ENCODE results near the gene ABTB1.

ABTB1 gene

DNA sequence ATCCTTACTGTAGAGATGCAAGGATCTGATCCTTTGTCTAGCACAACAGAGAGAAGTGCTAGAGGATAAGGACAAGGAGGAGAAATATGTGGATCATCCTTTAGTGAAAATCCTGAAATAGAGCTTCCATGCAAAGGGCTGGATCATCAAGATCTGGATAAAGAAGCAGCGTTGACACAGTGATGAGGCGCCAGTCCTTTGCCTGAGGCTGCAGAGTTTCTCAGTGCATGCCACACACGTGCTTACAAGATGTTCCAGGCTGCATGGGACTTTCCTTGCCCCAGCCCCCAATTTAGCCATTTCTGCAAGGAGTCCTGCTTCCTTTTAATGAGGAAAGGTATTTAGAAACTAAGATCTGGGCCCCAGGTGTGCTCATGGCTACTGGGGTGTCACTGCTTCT, 7.2 kb upstream of the ABTB1 start:
- no peak overlapping the region for H3K27ac ChIP-seq (ENCODE audit: low read length, poor library complexity, severe bottlenecking)
- no peak overlapping the region for H3K4ac ChIP-seq (ENCODE audit: low read depth in 1 of 2, low read length in 2 of 2)
- no peak overlapping the region for H2BK15ac ChIP-seq (ENCODE audit: low read depth, poor library complexity, severe bottlenecking)
- H4K8ac ChIP-seq (ENCODE audit: low read length), result no peak overlapping the region
- H3K14ac ChIP-seq (ENCODE audit: low read length in 2 of 2), result no peak overlapping the region
- H4K91ac ChIP-seq (ENCODE audit: low read length), result no peak overlapping the region
- no peak overlapping the region for H2AK5ac ChIP-seq (ENCODE audit: low read length, severe bottlenecking)
- H3K4me3 ChIP-seq (ENCODE audit: insufficient read depth in 1 of 2, low read depth in 1 of 2, low read length in 2 of 2), result no peak overlapping the region
- H3K9ac ChIP-seq (ENCODE audit: low read length), result no peak overlapping the region
- no peak overlapping the region for H2BK120ac ChIP-seq (ENCODE audit: low read depth, low read length)
- no peaks in the 10 kb centered on the region for H3K36me3 ChIP-seq (ENCODE audit: control insufficient read depth in 1 of 2, insufficient read depth in 2 of 2, low read depth in 1 of 2, low read length in 2 of 2)
- H2BK12ac ChIP-seq (ENCODE audit: low read length in 2 of 2), result no peak overlapping the region
- no peaks in the 10 kb centered on the region for H3K79me1 ChIP-seq (replicated peaks; ENCODE audit: low read length, poor library complexity, severe bottlenecking)
- no peak overlapping the region for H3K23ac ChIP-seq (ENCODE audit: low read length in 2 of 2)
- H2AFZ ChIP-seq (ENCODE audit: low read depth, low read length), result no peak overlapping the region
- no peaks in the 10 kb centered on the region for H3K4me1 ChIP-seq (ENCODE audit: control insufficient read depth, insufficient read depth, low read depth, low read length)
- no peaks in the 10 kb centered on the region for H3K9me3 ChIP-seq (ENCODE audit: control insufficient read depth, low read length)
- DNase-seq, result no peak
- no peaks in the 10 kb centered on the region for H3K27me3 ChIP-seq (ENCODE audit: control insufficient read depth in 1 of 2, insufficient read depth in 1 of 2, low read length in 2 of 2)
- no peak overlapping the region for H3K18ac ChIP-seq (ENCODE audit: low read depth in 1 of 2, low read length in 2 of 2)
- no peak overlapping the region for H2BK5ac ChIP-seq (ENCODE audit: low read depth, low read length, poor library complexity, severe bottlenecking)
- no peak overlapping the region for H3K4me2 ChIP-seq (ENCODE audit: low read length, poor library complexity, severe bottlenecking)
- WGBS, result 92% methylated on average over 2 of the region's 3 CpGs

DNA sequence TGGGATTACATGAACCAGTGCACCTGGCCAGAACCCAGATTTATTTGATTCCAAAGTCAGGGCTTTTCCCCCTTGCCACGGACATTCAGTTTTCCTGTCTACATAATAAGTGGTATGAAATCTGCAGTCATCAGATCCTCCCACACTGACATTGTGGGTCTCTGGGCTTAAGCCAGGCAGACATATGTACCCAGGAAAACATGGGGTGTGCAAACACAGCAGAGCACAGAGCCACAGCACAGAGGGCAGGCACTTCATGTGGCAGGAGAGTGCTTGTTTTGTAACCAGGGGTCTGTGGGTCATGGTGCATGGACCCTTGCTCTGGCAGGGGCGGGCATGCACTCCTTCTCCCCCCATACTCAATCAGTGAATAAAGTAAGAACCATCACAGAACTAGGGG, 6.1 kb upstream of the ABTB1 start:
- 85% methylated on average over 2 of the region's 2 CpGs for WGBS
- Histone ChIP-seq H3K27me3 (ENCODE audit: control insufficient read depth in 1 of 2, insufficient read depth in 1 of 2, low read length in 2 of 2) (no peaks in the 10 kb centered on the region), H2BK5ac (ENCODE audit: low read depth, low read length, poor library complexity, severe bottlenecking) (no peak overlapping the region), H2AFZ (ENCODE audit: low read depth, low read length) (no peak overlapping the region), H3K4me2 (ENCODE audit: low read length, poor library complexity, severe bottlenecking) (no peak overlapping the region), H2AK5ac (ENCODE audit: low read length, severe bottlenecking) (no peak overlapping the region), H3K36me3 (ENCODE audit: control insufficient read depth in 1 of 2, insufficient read depth in 2 of 2, low read depth in 1 of 2, low read length in 2 of 2) (no peaks in the 10 kb centered on the region), H3K4me3 (ENCODE audit: insufficient read depth in 1 of 2, low read depth in 1 of 2, low read length in 2 of 2) (no peak overlapping the region), H3K9ac (ENCODE audit: low read length) (no peak overlapping the region), H3K4me1 (ENCODE audit: control insufficient read depth, insufficient read depth, low read depth, low read length) (peaks cover 4% of the 10 kb centered on the region), H3K27ac (ENCODE audit: low read length, poor library complexity, severe bottlenecking) (no peak overlapping the region), H2BK15ac (ENCODE audit: low read depth, poor library complexity, severe bottlenecking) (no peak overlapping the region), H3K23ac (ENCODE audit: low read length in 2 of 2) (no peak overlapping the region), H4K8ac (ENCODE audit: low read length) (no peak overlapping the region), H3K18ac (ENCODE audit: low read depth in 1 of 2, low read length in 2 of 2) (no peak overlapping the region), H3K9me3 (ENCODE audit: control insufficient read depth, low read length) (no peaks in the 10 kb centered on the region), H2BK120ac (ENCODE audit: low read depth, low read length) (no peak overlapping the region), H2BK12ac (ENCODE audit: low read length in 2 of 2) (no peak overlapping the region), H3K79me1 (replicated peaks; ENCODE audit: low read length, poor library complexity, severe bottlenecking) (no peaks in the 10 kb centered on the region), H3K14ac (ENCODE audit: low read length in 2 of 2) (no peak overlapping the region), H3K4ac (ENCODE audit: low read depth in 1 of 2, low read length in 2 of 2) (no peak overlapping the region), H4K91ac (ENCODE audit: low read length) (no peak overlapping the region)
- no peak for DNase-seq

DNA sequence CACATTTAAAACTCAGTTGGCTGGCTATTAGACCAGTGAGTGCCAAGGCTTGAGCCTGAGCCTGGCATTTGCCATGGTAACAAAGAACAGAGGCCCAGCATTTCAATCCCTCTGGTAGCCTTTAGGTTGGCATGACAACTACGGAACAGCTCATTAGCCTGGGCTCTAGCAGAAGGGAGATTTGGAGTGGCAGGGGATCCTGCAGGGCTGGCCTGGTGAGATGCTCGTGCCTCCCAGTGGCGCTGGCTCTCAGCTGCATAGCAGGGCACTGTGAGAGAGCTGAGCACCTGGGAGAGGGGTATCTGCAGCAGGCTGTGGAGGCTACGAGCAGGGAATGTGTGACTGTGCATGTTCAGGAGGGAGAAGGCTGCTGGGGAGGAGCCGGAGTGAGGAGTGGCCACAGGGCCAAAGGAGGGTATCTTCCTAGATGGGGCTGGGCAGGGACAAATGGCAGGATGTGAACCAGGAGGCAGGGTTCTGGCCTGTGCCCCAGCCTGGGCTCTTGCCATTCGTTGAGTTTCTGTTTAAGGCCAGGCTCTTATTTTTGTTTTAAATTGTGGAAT, 5.6 kb upstream of the ABTB1 start:
- Histone ChIP-seq H2BK120ac (ENCODE audit: low read depth, low read length) (no peak overlapping the region), H3K27me3 (ENCODE audit: control insufficient read depth in 1 of 2, insufficient read depth in 1 of 2, low read length in 2 of 2) (no peaks in the 10 kb centered on the region), H2AK5ac (ENCODE audit: low read length, severe bottlenecking) (no peak overlapping the region), H3K4me1 (ENCODE audit: control insufficient read depth, insufficient read depth, low read depth, low read length) (peaks cover 9% of the 10 kb centered on the region), H4K91ac (ENCODE audit: low read length) (no peak overlapping the region), H3K18ac (ENCODE audit: low read depth in 1 of 2, low read length in 2 of 2) (no peak overlapping the region), H2BK15ac (ENCODE audit: low read depth, poor library complexity, severe bottlenecking) (no peak overlapping the region), H3K4me3 (ENCODE audit: insufficient read depth in 1 of 2, low read depth in 1 of 2, low read length in 2 of 2) (no peak overlapping the region), H3K36me3 (ENCODE audit: control insufficient read depth in 1 of 2, insufficient read depth in 2 of 2, low read depth in 1 of 2, low read length in 2 of 2) (no peaks in the 10 kb centered on the region), H3K23ac (ENCODE audit: low read length in 2 of 2) (no peak overlapping the region), H3K4ac (ENCODE audit: low read depth in 1 of 2, low read length in 2 of 2) (no peak overlapping the region), H3K9me3 (ENCODE audit: control insufficient read depth, low read length) (no peaks in the 10 kb centered on the region), H3K79me1 (replicated peaks; ENCODE audit: low read length, poor library complexity, severe bottlenecking) (peaks cover 3% of the 10 kb centered on the region), H2AFZ (ENCODE audit: low read depth, low read length) (no peak overlapping the region), H3K4me2 (ENCODE audit: low read length, poor library complexity, severe bottlenecking) (no peak overlapping the region), H3K27ac (ENCODE audit: low read length, poor library complexity, severe bottlenecking) (no peak overlapping the region), H3K9ac (ENCODE audit: low read length) (no peak overlapping the region), H3K14ac (ENCODE audit: low read length in 2 of 2) (no peak overlapping the region), H2BK5ac (ENCODE audit: low read depth, low read length, poor library complexity, severe bottlenecking) (no peak overlapping the region), H2BK12ac (ENCODE audit: low read length in 2 of 2) (no peak overlapping the region), H4K8ac (ENCODE audit: low read length) (no peak overlapping the region)
- WGBS, result 81% methylated on average over 5 of the region's 6 CpGs
- DNase-seq, result no peak

DNA sequence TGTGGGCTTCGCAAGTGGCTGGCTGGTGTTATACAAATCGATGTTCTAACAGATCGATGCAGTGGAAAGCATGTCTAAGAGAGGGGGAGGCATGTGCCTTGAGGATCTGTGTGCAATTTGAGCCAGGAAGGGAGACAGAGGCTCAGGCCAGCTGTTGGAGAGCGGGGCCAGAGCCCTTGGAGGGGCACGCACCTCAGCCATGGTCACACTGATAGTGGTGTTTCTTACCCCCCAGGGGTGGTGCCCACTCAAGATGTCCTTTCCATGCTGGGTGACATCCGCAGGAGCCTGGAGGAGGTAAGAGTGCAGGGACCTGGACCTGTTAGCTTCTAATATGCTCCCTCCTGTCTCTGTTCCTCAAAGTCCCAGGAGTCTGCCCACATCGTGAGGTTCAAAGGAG, 3.8 kb upstream of the ABTB1 start:
- Histone ChIP-seq H3K9me3 (ENCODE audit: control insufficient read depth, low read length) (no peaks in the 10 kb centered on the region), H2BK12ac (ENCODE audit: low read length in 2 of 2) (no peak overlapping the region), H4K91ac (ENCODE audit: low read length) (no peak overlapping the region), H2AK5ac (ENCODE audit: low read length, severe bottlenecking) (no peak overlapping the region), H3K9ac (ENCODE audit: low read length) (no peak overlapping the region), H3K23ac (ENCODE audit: low read length in 2 of 2) (no peak overlapping the region), H3K27ac (ENCODE audit: low read length, poor library complexity, severe bottlenecking) (no peak overlapping the region), H2AFZ (ENCODE audit: low read depth, low read length) (no peak overlapping the region), H3K4me3 (ENCODE audit: insufficient read depth in 1 of 2, low read depth in 1 of 2, low read length in 2 of 2) (no peak overlapping the region), H3K27me3 (ENCODE audit: control insufficient read depth in 1 of 2, insufficient read depth in 1 of 2, low read length in 2 of 2) (no peaks in the 10 kb centered on the region), H3K18ac (ENCODE audit: low read depth in 1 of 2, low read length in 2 of 2) (no peak overlapping the region), H3K36me3 (ENCODE audit: control insufficient read depth in 1 of 2, insufficient read depth in 2 of 2, low read depth in 1 of 2, low read length in 2 of 2) (no peaks in the 10 kb centered on the region), H2BK5ac (ENCODE audit: low read depth, low read length, poor library complexity, severe bottlenecking) (no peak overlapping the region), H3K79me1 (replicated peaks; ENCODE audit: low read length, poor library complexity, severe bottlenecking) (peaks cover 11% of the 10 kb centered on the region), H3K14ac (ENCODE audit: low read length in 2 of 2) (no peak overlapping the region), H2BK15ac (ENCODE audit: low read depth, poor library complexity, severe bottlenecking) (no peak overlapping the region), H4K8ac (ENCODE audit: low read length) (no peak overlapping the region), H3K4ac (ENCODE audit: low read depth in 1 of 2, low read length in 2 of 2) (no peak overlapping the region), H3K4me1 (ENCODE audit: control insufficient read depth, insufficient read depth, low read depth, low read length) (peaks cover 18% of the 10 kb centered on the region), H3K4me2 (ENCODE audit: low read length, poor library complexity, severe bottlenecking) (no peak overlapping the region), H2BK120ac (ENCODE audit: low read depth, low read length) (no peak overlapping the region)
- DNase-seq, result no peak
- 88% methylated on average over 7 of the region's 7 CpGs for WGBS
